Gastrocnemius medialis (tissue), 4 donors: ENCODE results near the gene KRTAP5-9. TPM values are rescaled to one million over a fixed set of nuclear protein-coding genes. Genes with fewer than 3 reads are reported as not detected.
"Not testable (repeated sequence)": the region's sequence is repeated elsewhere in the genome, so short reads cannot be mapped to it uniquely, and the experiment has no call there.

Experiments used
- ATAC-seq, 2 donors: fragments of 150-250 bp; one replicate each; pipeline ENCODE4 v1.9.1; 2016
- DNase-seq, 2 donors: peaks; one replicate each; pipeline ENCODE4 v3.0.0-alpha.2; 2019
- H3K27ac ChIP-seq, 4 donors: fragments of 200-600 bp; sonication (generic); 1 replicate in 1 of 4; 2 replicates in 3 of 4; pipeline ENCODE4 v1.5.1; 2016 to 2018; ENCODE audit warnings: mild to moderate bottlenecking in 2 of 4, moderate library complexity in 1 of 4
- H3K27me3 ChIP-seq, 3 donors: fragments of 200-600 bp; sonication (generic) in 2 of 3; 1 replicate in 1 of 3; 2 replicates in 2 of 3; pipeline versions ENCODE4 v1.5.1 to v1.6.0; 2016 to 2019; ENCODE audit warnings: mild to moderate bottlenecking in 1 of 3, moderate library complexity in 1 of 3
- H3K36me3 ChIP-seq, 2 donors: fragments of 200-600 bp; sonication (generic) in 1 of 2; one replicate each; pipeline ENCODE4 v1.5.1; 2017 to 2018
- H3K4me1 ChIP-seq, 2 donors: fragments of 200-600 bp; sonication (generic) in 1 of 2; one replicate each; pipeline ENCODE4 v1.5.1; 2016 to 2017; ENCODE audit warnings: mild to moderate bottlenecking in 2 of 2
- H3K4me3 ChIP-seq, 4 donors: fragments of 200-600 bp; sonication (generic) in 3 of 4; 1 replicate in 1 of 4; 2 replicates in 3 of 4; pipeline ENCODE4 v1.5.1; 2016 to 2019; ENCODE audit warnings: mild to moderate bottlenecking in 2 of 4
- H3K9me3 ChIP-seq, 3 donors: fragments of 200-600 bp; sonication (generic) in 2 of 3; 1 replicate in 1 of 3; 2 replicates in 2 of 3; pipeline ENCODE4 v1.5.1; 2016 to 2019
- POLR2A ChIP-seq, 2 donors: fragments of 450-650 bp; IDR thresholded peaks; one replicate each; pipeline ENCODE4 v1.6.1; 2017; ENCODE audit warnings: antibody characterized with exemption in 2 of 2, mild to moderate bottlenecking in 2 of 2, moderate library complexity in 2 of 2
- in situ Hi-C, 4 donors: fragments of 200-750 bp; cut with MboI; loops; one replicate each; pipeline versions ENCODE4 v1.15.0 to v1.8.0; 2017; ENCODE audit warnings: low sequenced_read_pairs in 4 of 4
- intact Hi-C: fragments of 100-400 bp; cut with DNase I; formaldehyde crosslinking; loops from one replicate; pipeline ENCODE4 v1.15.1; 2023; ENCODE audit warnings: low total_unique reads
- total RNA-seq, 4 donors: library from RNA; depleted of rRNA; stranded (reverse); fragments of >200 nt; gene quantifications; one replicate each; pipeline versions ENCODE4 v1.1.0 to v1.2.3, GENCODE V29; 2016
- TF ChIP-seq, protein P1 (sequence below), 5 experiments: fragments of 450-650 bp in 3 of 5; fragments of 200-600 bp in 2 of 5; sonication (generic) in 2 of 5; IDR thresholded peaks in 4 of 5; conservative IDR thresholded peaks in 1 of 5; 1 replicate in 4 of 5; 2 replicates in 1 of 5; pipeline ENCODE4 v1.5.1; 2016 to 2019; ENCODE audit warnings: antibody characterized with exemption in 5 of 5, mild to moderate bottlenecking in 3 of 5, moderate library complexity in 3 of 5

KRTAP5-9 gene
- total RNA-seq, 4 donors from 2014 or later: not detected

DNA sequence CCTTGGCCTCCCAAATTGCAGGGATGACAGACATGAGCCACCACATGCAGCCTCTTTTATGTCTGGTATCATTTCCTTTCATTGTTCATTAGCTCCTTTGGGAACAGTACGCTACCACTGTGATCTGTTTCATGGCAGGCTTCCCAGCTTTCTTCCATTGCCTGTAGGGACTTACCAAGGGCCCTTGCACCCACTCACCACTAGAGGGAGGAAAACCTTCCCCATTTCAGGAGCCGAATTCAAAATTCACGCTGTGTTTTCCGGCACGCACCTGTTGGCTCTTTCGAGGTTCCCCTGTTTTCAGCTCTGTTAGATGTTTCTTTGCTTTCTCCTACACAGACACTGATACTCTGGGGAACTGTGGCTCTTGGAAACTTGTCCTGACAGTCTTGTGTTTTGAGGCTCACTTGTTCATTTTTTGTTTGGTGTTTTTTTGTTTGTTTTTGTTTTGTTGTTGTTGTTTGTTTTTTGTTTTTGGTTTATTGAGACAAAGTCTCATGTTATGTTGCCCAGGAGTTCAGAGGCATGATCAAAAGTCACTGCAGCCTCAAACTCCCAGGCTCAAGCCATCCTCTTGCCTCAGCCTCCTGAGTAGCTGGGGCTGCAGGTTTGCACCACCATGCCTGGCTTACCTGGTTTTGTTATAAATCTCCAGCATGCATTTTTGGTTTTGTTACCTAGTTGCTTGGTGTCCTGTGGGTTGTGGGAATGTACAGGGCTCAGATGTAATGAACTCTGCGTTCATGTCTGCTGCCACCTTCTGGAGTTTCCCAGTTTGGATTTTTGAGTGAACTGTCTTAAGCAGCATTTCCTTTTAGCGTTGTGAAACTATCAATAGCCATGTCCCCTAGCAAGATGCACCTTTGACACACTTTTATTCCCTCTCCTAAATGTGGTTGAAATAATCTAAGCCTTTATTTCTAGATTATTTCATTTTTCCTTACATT, 32.1 kb downstream of the KRTAP5-9 start:
- no peaks in the 10 kb centered on the region for H3K9me3 ChIP-seq
- no peak overlapping the region for H3K4me3 ChIP-seq
- DNase-seq: peak; percentile 36 to 37
- no peaks in the 10 kb centered on the region for H3K36me3 ChIP-seq
- intact Hi-C loops: no loop called here
- in situ Hi-C loops: no loop called here
- no peaks in the 10 kb centered on the region for H3K4me1 ChIP-seq
- TF ChIP-seq, protein P1, sequence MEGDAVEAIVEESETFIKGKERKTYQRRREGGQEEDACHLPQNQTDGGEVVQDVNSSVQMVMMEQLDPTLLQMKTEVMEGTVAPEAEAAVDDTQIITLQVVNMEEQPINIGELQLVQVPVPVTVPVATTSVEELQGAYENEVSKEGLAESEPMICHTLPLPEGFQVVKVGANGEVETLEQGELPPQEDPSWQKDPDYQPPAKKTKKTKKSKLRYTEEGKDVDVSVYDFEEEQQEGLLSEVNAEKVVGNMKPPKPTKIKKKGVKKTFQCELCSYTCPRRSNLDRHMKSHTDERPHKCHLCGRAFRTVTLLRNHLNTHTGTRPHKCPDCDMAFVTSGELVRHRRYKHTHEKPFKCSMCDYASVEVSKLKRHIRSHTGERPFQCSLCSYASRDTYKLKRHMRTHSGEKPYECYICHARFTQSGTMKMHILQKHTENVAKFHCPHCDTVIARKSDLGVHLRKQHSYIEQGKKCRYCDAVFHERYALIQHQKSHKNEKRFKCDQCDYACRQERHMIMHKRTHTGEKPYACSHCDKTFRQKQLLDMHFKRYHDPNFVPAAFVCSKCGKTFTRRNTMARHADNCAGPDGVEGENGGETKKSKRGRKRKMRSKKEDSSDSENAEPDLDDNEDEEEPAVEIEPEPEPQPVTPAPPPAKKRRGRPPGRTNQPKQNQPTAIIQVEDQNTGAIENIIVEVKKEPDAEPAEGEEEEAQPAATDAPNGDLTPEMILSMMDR (IDR thresholded peaks at IDR 0.05 in 4 of 5, conservative IDR thresholded peaks at IDR 0.05 in 1 of 5): peak; percentile 18 to 77 (median 51)
- no peak for TF ChIP-seq POLR2A (IDR thresholded peaks at IDR 0.05)
- peaks cover 0 to 3% (median 0%) of the 10 kb centered on the region in 3 donors for H3K27me3 ChIP-seq
- H3K27ac ChIP-seq: no peak overlapping the region
- ATAC-seq: peak; percentile 90 to 94

DNA sequence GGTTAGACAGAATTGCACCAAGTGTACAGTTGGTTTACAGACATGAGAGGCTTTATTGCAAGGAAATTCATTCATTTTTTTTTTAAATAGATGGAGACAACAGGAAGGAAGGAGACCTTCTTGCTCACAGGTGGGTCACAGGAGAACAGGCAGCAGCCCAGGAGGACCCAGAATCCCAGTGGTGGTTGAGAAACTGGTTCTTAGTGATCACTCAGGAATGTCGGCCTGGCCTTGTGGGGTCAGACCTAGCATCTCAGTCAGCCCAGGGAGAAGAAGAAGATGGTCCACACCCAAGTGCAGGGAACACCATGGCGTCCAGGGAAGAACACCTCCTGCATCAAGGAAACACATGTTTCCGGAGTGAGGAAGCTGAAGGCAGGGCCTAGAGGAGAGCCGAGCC, 33.6 kb downstream of the KRTAP5-9 start:
- H3K4me3 ChIP-seq: no peak overlapping the region
- DNase-seq (no peak), ATAC-seq (no peak)
- TF ChIP-seq, protein P1 (IDR thresholded peaks at IDR 0.05 in 4 of 5, conservative IDR thresholded peaks at IDR 0.05 in 1 of 5): no peak
- no peak for TF ChIP-seq POLR2A (IDR thresholded peaks at IDR 0.05)
- no peaks in the 10 kb centered on the region for H3K4me1 ChIP-seq
- H3K36me3 ChIP-seq: no peaks in the 10 kb centered on the region
- H3K27me3 ChIP-seq: peaks cover 0 to 3% (median 0%) of the 10 kb centered on the region in 3 donors
- no peaks in the 10 kb centered on the region for H3K9me3 ChIP-seq
- intact Hi-C loops: no loop called here
- no peak overlapping the region for H3K27ac ChIP-seq
- in situ Hi-C loops: no loop called here

DNA sequence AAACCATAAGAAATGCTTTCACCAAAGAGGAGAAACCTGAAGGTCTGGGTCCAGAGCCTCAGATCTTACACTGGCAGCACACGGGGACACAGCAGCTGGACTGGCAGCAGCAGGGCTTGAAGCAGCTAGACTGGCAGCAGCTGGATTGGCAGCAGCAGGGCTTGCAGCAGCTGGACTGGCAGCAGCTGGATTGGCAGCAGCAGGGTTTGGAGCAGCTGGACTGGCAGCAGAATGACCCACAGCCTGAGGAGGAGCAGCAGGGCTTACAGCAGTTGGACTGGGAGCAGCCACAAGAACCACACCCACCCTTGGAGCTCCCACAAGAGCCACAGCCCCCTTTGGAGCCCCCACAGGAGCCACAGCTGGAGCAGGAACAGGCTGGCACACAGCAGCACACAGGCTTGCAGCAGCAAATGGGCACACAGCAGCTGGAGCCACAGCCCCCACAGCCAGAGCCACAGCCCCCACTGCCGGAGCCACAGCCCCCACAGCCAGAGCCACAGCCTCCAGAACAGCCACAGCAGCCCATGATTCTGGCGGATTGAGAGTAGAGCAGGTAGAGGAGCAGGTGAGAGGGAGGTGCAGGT, 34.2 kb downstream of the KRTAP5-9 start, which contains the start of gene KRTAP5-11:
TSS of gene KRTAP5-11 (minus strand) at position 567 of the 587 bp plus-strand sequence. CDS start at position 529, 38 bp downstream.
- Histone ChIP-seq H3K4me3 (no peak within 1 kb of the TSS), H3K4me1 (no peaks in the 10 kb centered on the region), H3K27ac (no peak within 1 kb of the TSS), H3K36me3 (no peaks in the 10 kb centered on the region), H3K27me3 (peaks cover 0 to 3% (median 0%) of the 10 kb centered on the region in 3 donors), H3K9me3 (no peaks in the 10 kb centered on the region)
- ATAC-seq: no peak
- no peak for DNase-seq
- intact Hi-C loops: no loop called here
- TF ChIP-seq, protein P1 (IDR thresholded peaks at IDR 0.05 in 4 of 5, conservative IDR thresholded peaks at IDR 0.05 in 1 of 5): no peak
- no peak for TF ChIP-seq POLR2A (IDR thresholded peaks at IDR 0.05)
- in situ Hi-C loops: no loop called here

DNA sequence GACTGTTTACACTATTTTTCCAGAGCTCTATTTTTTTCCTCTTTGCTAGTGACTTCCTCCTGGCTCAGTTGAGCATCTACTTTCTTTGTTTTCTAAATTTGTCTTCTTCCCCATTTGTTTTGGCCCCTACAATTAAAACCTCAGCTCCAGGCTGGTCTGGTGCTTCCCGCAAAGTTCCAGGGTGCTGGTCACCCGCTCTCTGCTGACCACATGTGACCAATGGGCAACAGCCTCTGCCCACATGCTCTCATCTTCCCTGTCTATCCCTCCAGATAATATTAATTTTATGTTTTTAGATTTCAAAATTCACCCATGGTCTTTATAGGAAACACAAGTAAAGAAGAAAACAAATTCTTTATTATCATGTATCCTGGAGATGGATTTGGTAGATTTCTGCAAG, 34.7 kb downstream of the KRTAP5-9 start:
- H3K4me1 ChIP-seq, ATAC-seq, in situ Hi-C loops, DNase-seq, H3K27ac ChIP-seq, H3K4me3 ChIP-seq, H3K36me3 ChIP-seq, intact Hi-C loops, H3K9me3 ChIP-seq, H3K27me3 ChIP-seq: not testable (repeated sequence)

DNA sequence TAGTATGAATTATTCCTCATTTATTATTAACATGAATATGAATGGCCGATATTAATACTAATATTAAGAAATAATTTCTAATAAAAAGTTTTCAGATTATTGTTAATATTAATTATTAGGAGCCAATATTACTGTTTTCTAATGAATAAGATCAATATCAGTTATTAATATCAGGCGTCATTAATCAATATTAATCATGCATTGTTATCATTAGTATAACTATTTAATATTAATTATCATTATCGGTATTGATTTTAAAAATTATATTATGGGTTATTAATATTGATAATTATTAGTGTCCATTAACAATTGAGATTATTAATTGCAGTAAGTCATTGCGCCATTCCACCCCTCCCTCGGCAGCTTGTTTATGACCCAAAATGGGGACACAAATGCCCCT, 37.5 kb downstream of the KRTAP5-9 start:
- DNase-seq, H3K9me3 ChIP-seq, in situ Hi-C loops, H3K27ac ChIP-seq, H3K4me3 ChIP-seq, H3K36me3 ChIP-seq, H3K4me1 ChIP-seq, intact Hi-C loops, ATAC-seq, H3K27me3 ChIP-seq: not testable (repeated sequence)

DNA sequence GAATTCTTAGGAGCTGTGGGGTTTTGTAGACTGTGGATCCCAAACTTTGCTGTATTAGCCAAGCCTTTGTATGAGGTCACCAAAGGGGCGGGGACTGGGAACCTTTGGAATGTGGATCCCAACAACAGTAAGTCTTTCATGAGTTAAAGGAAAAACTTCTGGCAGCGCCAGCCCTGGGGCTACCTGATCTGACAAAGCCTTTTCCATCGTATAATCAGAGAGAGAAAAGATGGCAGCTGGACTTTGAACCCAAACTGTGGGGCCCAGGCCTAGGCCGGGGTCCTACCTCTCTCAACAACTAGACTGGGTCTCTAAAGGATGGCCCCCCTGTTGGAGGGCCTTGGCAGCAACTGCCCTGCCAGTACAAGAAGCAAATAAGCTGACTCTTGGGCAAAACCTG, 40.1 kb downstream of the KRTAP5-9 start:
- H3K27me3 ChIP-seq, ATAC-seq, intact Hi-C loops, H3K36me3 ChIP-seq, DNase-seq, in situ Hi-C loops, H3K27ac ChIP-seq, H3K4me3 ChIP-seq, H3K4me1 ChIP-seq, H3K9me3 ChIP-seq: not testable (repeated sequence)

DNA sequence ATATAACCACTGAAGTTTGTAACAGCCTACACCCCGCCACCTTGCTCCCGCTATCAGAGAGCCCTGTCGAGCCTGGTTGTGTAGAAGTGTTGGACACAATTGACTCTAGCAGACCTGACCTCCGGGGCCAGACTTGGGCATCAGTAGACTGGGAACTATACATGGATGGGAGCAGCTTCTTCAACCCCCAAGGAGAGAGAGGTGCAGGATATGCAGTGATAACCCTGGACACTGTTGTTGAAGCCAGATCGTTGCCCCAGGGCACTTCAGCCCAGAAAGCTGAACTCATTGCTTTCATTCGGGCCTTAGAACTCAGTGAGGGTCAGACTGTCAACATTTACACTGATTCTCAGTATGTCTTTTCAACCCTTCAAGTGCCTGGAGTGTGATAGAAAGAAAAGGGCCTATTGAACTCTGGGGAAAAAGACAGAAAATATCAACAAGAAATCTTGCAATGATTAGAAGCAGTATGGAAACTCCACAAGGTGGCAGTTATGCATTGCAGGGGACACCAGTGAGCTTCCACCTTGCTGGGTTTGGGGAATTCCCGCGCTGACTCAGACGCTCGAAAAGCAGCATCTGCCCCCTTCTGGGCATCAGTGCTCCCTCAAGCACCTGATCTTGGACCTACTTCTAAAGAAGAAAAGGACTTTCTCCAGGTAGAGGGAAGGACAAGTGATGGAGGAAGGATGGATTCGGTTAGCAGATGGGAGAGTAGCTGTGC, 40.8 kb downstream of the KRTAP5-9 start:
- H3K36me3 ChIP-seq, ATAC-seq, intact Hi-C loops, DNase-seq, H3K4me3 ChIP-seq, H3K27me3 ChIP-seq, in situ Hi-C loops, H3K27ac ChIP-seq, H3K9me3 ChIP-seq, H3K4me1 ChIP-seq: not testable (repeated sequence)

DNA sequence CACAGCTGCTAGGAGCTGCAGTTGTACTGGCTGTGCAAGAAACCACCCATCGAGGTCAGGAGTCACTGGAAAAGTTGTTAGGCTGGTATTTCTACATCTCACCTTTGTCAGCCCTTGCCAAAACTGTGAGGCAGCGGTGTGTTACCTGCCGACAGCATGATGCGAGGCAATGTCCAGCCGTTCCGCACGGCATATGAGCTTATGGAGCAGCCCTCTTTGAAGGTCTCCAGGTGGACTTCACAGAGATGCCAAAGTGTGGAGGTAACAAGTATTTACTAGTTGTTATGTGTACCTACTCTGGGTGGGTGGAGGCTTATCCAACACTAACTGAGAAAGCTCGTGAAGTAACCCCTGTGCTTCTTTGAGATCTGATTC, 41.3 kb downstream of the KRTAP5-9 start:
- intact Hi-C loops, H3K4me1 ChIP-seq, H3K4me3 ChIP-seq, H3K9me3 ChIP-seq, H3K27ac ChIP-seq, in situ Hi-C loops, H3K27me3 ChIP-seq, DNase-seq, ATAC-seq, H3K36me3 ChIP-seq: not testable (repeated sequence)
